ENCODE results near the gene UBXN7.
"Not testable (repeated sequence)": the region's sequence is repeated elsewhere in the genome, so short reads cannot be mapped to it uniquely, and the experiment has no call there.

UBXN7 gene

DNA sequence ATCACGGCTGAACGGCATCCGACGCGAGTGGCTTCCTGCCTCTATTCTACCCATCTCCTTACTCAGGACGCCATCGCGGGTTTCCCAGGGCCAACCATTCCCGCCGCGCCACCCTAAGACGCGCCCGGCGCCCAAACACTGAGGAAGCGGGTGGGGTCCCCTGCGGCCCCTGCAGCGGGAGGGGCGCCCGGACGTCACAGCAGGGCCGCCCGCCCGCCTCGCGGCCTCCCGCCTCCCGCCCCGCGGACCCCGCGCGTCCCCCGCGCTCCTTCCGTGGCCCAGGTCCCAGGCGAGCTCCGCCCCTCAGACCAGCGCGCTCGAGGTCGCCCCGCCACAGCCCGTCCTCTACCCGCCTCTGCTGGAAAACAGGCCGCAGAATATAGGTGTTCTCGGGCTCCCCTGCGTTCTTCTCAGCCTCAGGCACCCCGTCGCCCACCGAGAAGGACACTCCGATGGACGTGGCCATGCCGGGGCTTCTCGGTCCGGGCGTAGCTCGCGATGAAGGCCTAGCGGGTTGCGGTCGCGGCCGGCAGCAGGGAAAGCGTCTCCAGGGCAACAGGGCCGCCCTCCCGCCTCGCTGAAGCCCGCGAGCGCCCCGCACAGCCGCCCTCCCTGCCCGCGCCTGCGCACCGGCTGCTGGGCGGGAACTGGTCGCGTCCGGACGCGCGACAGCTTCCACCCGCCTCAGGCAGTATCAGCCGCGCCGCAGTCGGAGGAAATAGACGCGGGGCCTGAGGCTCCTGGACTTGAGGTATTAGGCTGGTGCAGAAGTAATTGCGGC lies 114.3 kb downstream of the UBXN7 start, which contains the start of gene DYNLT2B:
Gene DYNLT2B (minus strand): TSS at position 554 of the 781 bp plus-strand sequence. CDS start 88 bp downstream, at position 466.
- Histone ChIP-seq H3K27me3 (no peaks in the 10 kb centered on the region), H3K9me3 (no peaks in the 10 kb centered on the region), H3K27ac (peak within 1 kb of the TSS; percentile 92 to 95), H3K36me3 (peaks cover 0 to 7% (median 0%) of the 10 kb centered on the region in 3 donors), H3K4me3 (peak within 1 kb of the TSS; percentile 86 to 88), H3K4me1 (peaks cover 0 to 3% (median 0%) of the 10 kb centered on the region in 4 donors)
- intact Hi-C loops (cut with DNase I; ENCODE audit: low total_unique reads): no loop called here
- TF ChIP-seq, protein P1, sequence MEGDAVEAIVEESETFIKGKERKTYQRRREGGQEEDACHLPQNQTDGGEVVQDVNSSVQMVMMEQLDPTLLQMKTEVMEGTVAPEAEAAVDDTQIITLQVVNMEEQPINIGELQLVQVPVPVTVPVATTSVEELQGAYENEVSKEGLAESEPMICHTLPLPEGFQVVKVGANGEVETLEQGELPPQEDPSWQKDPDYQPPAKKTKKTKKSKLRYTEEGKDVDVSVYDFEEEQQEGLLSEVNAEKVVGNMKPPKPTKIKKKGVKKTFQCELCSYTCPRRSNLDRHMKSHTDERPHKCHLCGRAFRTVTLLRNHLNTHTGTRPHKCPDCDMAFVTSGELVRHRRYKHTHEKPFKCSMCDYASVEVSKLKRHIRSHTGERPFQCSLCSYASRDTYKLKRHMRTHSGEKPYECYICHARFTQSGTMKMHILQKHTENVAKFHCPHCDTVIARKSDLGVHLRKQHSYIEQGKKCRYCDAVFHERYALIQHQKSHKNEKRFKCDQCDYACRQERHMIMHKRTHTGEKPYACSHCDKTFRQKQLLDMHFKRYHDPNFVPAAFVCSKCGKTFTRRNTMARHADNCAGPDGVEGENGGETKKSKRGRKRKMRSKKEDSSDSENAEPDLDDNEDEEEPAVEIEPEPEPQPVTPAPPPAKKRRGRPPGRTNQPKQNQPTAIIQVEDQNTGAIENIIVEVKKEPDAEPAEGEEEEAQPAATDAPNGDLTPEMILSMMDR (IDR thresholded peaks at IDR 0.05): no peak
- DNase-seq: peak; percentile 79 to 92

GRCh38 chr3:196316799-196317686 lies 115.2 kb downstream of the UBXN7 start:
- Histone ChIP-seq H3K4me3 (peak overlapping the region; percentile 86 to 88), H3K27ac (peak overlapping the region; percentile 92 to 95)
- intact Hi-C loops (cut with DNase I; ENCODE audit: low total_unique reads); H3K4me1 ChIP-seq; H3K27me3 ChIP-seq; DNase-seq; H3K9me3 ChIP-seq; H3K36me3 ChIP-seq: not testable (repeated sequence)

GRCh38 chr3:196315821-196316220 lies 116.4 kb downstream of the UBXN7 start:
- H3K9me3 ChIP-seq: no peaks in the 10 kb centered on the region
- TF ChIP-seq, protein P1 (IDR thresholded peaks at IDR 0.05): no peak
- H3K27ac ChIP-seq: no peak overlapping the region
- intact Hi-C loops (cut with DNase I; ENCODE audit: low total_unique reads): no loop called here
- H3K36me3 ChIP-seq: peaks cover 0 to 7% (median 0%) of the 10 kb centered on the region in 3 donors
- no peaks in the 10 kb centered on the region for H3K27me3 ChIP-seq
- H3K4me1 ChIP-seq: peaks cover 0 to 3% (median 0%) of the 10 kb centered on the region in 4 donors
- H3K4me3 ChIP-seq: no peak overlapping the region
- DNase-seq: no peak

- Histone ChIP-seq H3K4me3 (no peak overlapping the region), H3K4me1 (peaks cover 0 to 3% (median 0%) of the 10 kb centered on the region in 4 donors), H3K36me3 (peaks cover 0 to 7% (median 0%) of the 10 kb centered on the region in 3 donors), H3K9me3 (no peaks in the 10 kb centered on the region), H3K27ac (no peak overlapping the region), H3K27me3 (no peaks in the 10 kb centered on the region)
- no peak for DNase-seq
- intact Hi-C loops (cut with DNase I; ENCODE audit: low total_unique reads): no loop called here
- TF ChIP-seq, protein P1 (IDR thresholded peaks at IDR 0.05): no peak
These were observed 117.6 kb downstream of the UBXN7 start for GRCh38 chr3:196314597-196314996.

DNA sequence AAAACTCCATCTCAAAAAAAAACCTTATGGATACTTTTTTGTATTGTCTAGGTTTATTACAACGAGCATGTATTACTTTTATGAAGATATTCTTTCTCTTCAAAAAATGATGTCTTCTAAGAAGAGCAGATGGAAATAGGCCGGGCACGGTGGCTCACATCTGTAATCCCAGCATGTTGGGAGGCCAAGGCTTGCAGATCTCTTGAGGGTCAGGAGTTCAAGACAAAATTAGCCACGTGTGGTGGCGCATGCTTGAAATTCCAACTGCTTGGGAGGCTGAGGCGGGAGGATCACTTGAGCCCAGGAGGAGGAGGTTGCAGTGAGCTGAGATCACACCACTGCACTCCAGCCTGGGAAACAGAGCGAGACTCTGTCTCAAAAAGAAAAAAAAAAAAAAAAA lies 118.1 kb downstream of the UBXN7 start:
- DNase-seq; H3K9me3 ChIP-seq; H3K4me3 ChIP-seq; H3K27ac ChIP-seq; H3K4me1 ChIP-seq; H3K36me3 ChIP-seq; intact Hi-C loops (cut with DNase I; ENCODE audit: low total_unique reads); H3K27me3 ChIP-seq: not testable (repeated sequence)

DNA sequence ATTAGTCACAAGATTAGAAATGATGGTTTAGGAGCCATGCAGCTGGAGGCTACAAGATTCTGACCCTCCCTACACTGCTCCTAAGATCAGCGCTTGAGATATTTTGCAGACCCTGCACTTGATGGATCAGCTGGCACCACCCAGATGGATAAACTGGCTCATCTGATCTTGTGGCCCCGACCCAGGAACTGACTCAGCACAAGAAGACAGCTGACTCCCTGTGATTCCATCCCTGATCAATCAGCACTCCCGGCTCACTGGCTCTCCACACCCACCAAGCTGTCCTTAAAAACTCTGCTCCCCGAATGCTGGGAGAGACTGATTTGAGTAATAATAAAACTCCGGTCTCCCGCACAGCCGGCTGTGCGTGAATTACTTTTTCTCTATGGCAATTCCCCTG lies 129.3 kb downstream of the UBXN7 start:
- H3K36me3 ChIP-seq: peaks cover 0 to 12% (median 6%) of the 10 kb centered on the region in 3 donors
- H3K27ac ChIP-seq; H3K27me3 ChIP-seq; H3K9me3 ChIP-seq; H3K4me3 ChIP-seq; intact Hi-C loops (cut with DNase I; ENCODE audit: low total_unique reads); H3K4me1 ChIP-seq; DNase-seq: not testable (repeated sequence)

DNA sequence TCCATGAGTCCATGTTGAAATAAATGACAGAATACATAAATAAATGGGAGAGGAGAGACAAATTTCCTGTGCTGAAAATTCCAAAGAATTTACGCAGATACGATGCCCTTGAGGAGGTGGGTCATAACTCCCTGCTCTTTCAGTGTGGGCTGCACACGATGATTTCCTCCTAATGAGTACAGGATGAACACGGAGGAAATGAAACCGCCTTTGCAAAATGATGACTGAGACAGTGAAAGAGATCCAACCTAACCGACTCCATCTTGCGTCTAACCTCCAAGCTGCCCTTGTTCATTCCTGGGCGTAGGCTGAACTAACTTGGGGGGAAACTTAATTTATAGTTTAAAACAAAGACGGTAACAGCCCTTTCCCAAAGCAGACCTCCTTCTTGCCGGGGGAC lies 129.7 kb downstream of the UBXN7 start:
- H3K4me1 ChIP-seq; H3K27me3 ChIP-seq; DNase-seq; H3K27ac ChIP-seq; H3K4me3 ChIP-seq; intact Hi-C loops (cut with DNase I; ENCODE audit: low total_unique reads); H3K9me3 ChIP-seq: not testable (repeated sequence)
- H3K36me3 ChIP-seq: peaks cover 0 to 16% (median 6%) of the 10 kb centered on the region in 3 donors

All from tibial artery (tissue), 4 donors.